ENCODE data around the gene HDLBP.

DNA sequence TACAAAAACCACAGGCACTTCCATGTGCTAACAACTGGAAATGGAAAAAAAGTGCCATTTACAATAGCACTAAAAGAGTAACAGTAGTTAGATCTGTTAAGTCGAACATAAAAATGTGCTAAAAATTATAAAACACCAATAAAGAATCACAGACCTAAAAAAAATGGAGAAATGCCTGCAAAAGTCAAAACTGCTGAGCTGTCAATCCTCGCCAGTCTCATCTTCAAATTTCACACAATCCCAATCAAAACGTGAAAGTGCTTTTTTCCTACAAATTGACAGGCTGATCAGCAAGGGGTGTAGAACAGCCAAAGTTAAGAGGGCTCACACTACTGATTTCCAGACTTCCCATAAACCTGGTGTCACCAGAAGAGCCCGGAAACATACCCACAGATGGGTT is 73.8 kb downstream of the HDLBP start:
- TF ChIP-seq, protein P1, sequence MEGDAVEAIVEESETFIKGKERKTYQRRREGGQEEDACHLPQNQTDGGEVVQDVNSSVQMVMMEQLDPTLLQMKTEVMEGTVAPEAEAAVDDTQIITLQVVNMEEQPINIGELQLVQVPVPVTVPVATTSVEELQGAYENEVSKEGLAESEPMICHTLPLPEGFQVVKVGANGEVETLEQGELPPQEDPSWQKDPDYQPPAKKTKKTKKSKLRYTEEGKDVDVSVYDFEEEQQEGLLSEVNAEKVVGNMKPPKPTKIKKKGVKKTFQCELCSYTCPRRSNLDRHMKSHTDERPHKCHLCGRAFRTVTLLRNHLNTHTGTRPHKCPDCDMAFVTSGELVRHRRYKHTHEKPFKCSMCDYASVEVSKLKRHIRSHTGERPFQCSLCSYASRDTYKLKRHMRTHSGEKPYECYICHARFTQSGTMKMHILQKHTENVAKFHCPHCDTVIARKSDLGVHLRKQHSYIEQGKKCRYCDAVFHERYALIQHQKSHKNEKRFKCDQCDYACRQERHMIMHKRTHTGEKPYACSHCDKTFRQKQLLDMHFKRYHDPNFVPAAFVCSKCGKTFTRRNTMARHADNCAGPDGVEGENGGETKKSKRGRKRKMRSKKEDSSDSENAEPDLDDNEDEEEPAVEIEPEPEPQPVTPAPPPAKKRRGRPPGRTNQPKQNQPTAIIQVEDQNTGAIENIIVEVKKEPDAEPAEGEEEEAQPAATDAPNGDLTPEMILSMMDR (IDR thresholded peaks at IDR 0.05 in 4 of 5, conservative IDR thresholded peaks at IDR 0.05 in 1 of 5): no peak
- no peak for TF ChIP-seq POLR2A (IDR thresholded peaks at IDR 0.05)

Measured in gastrocnemius medialis (tissue), 4 donors.